Measurements from ENCODE around the gene POLE.

The POLE gene

DNA sequence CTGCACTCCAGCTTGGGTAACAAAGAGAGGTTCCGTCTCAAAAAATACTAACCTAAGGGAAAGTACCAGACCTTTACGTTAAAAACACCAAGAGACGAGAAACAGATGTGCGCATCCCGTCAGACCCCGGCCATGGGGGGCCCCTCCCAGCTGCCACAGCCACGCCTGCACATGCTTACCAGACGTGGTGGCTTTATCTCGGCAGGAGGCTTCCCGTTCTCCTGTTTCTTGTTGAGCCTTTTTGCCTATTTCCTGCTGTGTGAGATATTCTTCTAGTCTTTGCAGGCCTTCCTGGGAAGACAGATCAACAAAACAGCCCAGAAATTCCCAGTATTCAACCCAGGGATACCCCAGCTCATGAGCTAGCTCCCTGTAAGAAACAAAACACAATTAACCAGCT, 47.1 kb upstream of the POLE start:
- no peak overlapping the region for H3K4me3 ChIP-seq (ENCODE audit: low read depth, low read length)
- DNase-seq (ENCODE audit: low read depth) = no peak
- no peak for TF ChIP-seq MAX (IDR thresholded peaks at IDR 0.05; ENCODE audit: low read depth, low read length)
- TF ChIP-seq MYC (IDR thresholded peaks at IDR 0.05; ENCODE audit: low read depth, low read length) = no peak
- no peak for TF ChIP-seq POLR2A (IDR thresholded peaks at IDR 0.05; ENCODE audit: extremely low read depth, insufficient read length)
- TF ChIP-seq, protein P1, sequence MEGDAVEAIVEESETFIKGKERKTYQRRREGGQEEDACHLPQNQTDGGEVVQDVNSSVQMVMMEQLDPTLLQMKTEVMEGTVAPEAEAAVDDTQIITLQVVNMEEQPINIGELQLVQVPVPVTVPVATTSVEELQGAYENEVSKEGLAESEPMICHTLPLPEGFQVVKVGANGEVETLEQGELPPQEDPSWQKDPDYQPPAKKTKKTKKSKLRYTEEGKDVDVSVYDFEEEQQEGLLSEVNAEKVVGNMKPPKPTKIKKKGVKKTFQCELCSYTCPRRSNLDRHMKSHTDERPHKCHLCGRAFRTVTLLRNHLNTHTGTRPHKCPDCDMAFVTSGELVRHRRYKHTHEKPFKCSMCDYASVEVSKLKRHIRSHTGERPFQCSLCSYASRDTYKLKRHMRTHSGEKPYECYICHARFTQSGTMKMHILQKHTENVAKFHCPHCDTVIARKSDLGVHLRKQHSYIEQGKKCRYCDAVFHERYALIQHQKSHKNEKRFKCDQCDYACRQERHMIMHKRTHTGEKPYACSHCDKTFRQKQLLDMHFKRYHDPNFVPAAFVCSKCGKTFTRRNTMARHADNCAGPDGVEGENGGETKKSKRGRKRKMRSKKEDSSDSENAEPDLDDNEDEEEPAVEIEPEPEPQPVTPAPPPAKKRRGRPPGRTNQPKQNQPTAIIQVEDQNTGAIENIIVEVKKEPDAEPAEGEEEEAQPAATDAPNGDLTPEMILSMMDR (IDR thresholded peaks at IDR 0.05; ENCODE audit: low read depth, low read length) = no peak

- TF ChIP-seq, protein P1 (IDR thresholded peaks at IDR 0.05; ENCODE audit: low read depth, low read length) = no peak
- TF ChIP-seq POLR2A (IDR thresholded peaks at IDR 0.05; ENCODE audit: extremely low read depth, insufficient read length) (no peak), MYC (IDR thresholded peaks at IDR 0.05; ENCODE audit: low read depth, low read length) (no peak), MAX (IDR thresholded peaks at IDR 0.05; ENCODE audit: low read depth, low read length) (no peak)
- DNase-seq (ENCODE audit: low read depth) = no peak
- no peak overlapping the region for H3K4me3 ChIP-seq (ENCODE audit: low read depth, low read length)
Measured at GRCh38 chr12:132731574-132731973, 44.4 kb upstream of the POLE start.

- DNase-seq (ENCODE audit: low read depth) = no peak
- H3K4me3 ChIP-seq (ENCODE audit: low read depth, low read length) = no peak overlapping the region
- no peak for TF ChIP-seq MAX (IDR thresholded peaks at IDR 0.05; ENCODE audit: low read depth, low read length)
- TF ChIP-seq MYC (IDR thresholded peaks at IDR 0.05; ENCODE audit: low read depth, low read length) = no peak
- TF ChIP-seq POLR2A (IDR thresholded peaks at IDR 0.05; ENCODE audit: extremely low read depth, insufficient read length) = no peak
- TF ChIP-seq, protein P1 (IDR thresholded peaks at IDR 0.05; ENCODE audit: low read depth, low read length) = no peak
Measured at GRCh38 chr12:132730353-132730752, 43.2 kb upstream of the POLE start.

DNA sequence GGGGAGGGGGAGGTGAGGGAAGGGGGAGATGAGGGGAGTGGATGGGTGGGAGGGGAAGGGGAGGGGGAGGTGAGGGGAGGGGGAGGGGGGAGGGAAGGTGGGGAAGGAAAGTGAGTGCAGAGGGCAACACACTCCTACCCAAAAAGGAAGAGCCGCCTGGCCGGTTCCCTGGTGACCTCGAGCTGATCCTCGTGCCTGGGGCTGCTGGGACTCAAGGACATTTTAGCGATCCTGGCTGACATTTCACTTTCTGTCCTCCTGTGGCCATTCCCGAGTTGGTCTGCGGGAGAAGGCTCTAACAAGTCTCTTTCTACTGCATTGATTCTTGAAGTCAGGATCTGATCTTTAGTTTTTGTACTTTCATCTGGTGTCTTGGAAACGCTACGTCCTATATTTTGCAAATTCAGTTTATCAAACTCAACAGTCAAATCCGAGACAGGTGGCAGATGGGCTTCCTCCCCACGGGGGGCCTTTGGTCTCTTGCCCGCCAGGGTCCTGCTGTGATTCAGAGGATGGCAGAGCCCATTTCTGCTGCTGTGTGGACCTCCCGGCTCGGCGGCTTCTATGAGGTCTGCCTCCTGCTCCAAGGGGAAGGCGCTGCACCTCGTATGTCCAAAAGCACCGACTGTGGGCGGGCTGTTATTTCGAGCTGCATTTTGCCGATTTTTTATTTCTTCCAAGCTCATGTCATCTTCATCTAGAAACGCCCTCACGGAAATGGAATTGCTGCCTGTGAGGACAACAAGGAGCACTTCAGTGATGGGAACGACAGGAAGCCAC, 42.6 kb upstream of the POLE start:
- DNase-seq (ENCODE audit: low read depth) = peak; percentile 48
- TF ChIP-seq, protein P1 (IDR thresholded peaks at IDR 0.05; ENCODE audit: low read depth, low read length) = no peak
- TF ChIP-seq POLR2A (IDR thresholded peaks at IDR 0.05; ENCODE audit: extremely low read depth, insufficient read length) = no peak
- TF ChIP-seq MAX (IDR thresholded peaks at IDR 0.05; ENCODE audit: low read depth, low read length) = no peak
- TF ChIP-seq MYC (IDR thresholded peaks at IDR 0.05; ENCODE audit: low read depth, low read length) = no peak
- H3K4me3 ChIP-seq (ENCODE audit: low read depth, low read length) = no peak overlapping the region

GRCh38 chr12:132728502-132728901, 41.4 kb upstream of the POLE start:
- no peak for TF ChIP-seq MAX (IDR thresholded peaks at IDR 0.05; ENCODE audit: low read depth, low read length)
- TF ChIP-seq MYC (IDR thresholded peaks at IDR 0.05; ENCODE audit: low read depth, low read length) = no peak
- TF ChIP-seq, protein P1 (IDR thresholded peaks at IDR 0.05; ENCODE audit: low read depth, low read length) = no peak
- no peak for TF ChIP-seq POLR2A (IDR thresholded peaks at IDR 0.05; ENCODE audit: extremely low read depth, insufficient read length)
- DNase-seq (ENCODE audit: low read depth) = no peak
- no peak overlapping the region for H3K4me3 ChIP-seq (ENCODE audit: low read depth, low read length)
